AG09319 (cell line): ENCODE results near the gene MATN4.
"Not testable (repeated sequence)": the region's sequence is repeated elsewhere in the genome, so short reads cannot be mapped to it uniquely, and the experiment has no call there.

ENCODE experiments used
- DNase-seq: peaks from one replicate; pipeline ENCODE4 v3.0.0-alpha.2; 2010; ENCODE audit warnings: low read depth; ENCODE audit errors: extremely low read depth
- CTCF ChIP-seq: IDR thresholded peaks from 2 replicates; pipeline ENCODE4 v1.5.1; 2011; ENCODE audit warnings: low read depth, mild to moderate bottlenecking, inconsistent platforms, low read length, moderate library complexity

MATN4 gene

GRCh38 chr20:45308117-45308778 is at the start of gene MATN4:
TSS of gene MATN4 (minus strand) at chr20:45308299. CDS start at chr20:45305582, 2,717 bp downstream.
- TF ChIP-seq CTCF: no peak; the same call in 1 of the 2 replicates
- DNase-seq: no peak

- TF ChIP-seq CTCF: no peak
- DNase-seq: no peak
Measured at GRCh38 chr20:45355209-45356084, 47.3 kb upstream of the MATN4 start.

- no peak for DNase-seq
- TF ChIP-seq CTCF: no peak
Measured at GRCh38 chr20:45354423-45355208, 46.5 kb upstream of the MATN4 start.

- no peak for TF ChIP-seq CTCF
- DNase-seq: no peak
Measured at GRCh38 chr20:45353746-45354145, 45.6 kb upstream of the MATN4 start.

- no peak for TF ChIP-seq CTCF
- no peak for DNase-seq
Measured at GRCh38 chr20:45352729-45353128, 44.6 kb upstream of the MATN4 start.

GRCh38 chr20:45350795-45351194 is 42.7 kb upstream of the MATN4 start:
- DNase-seq: not testable (repeated sequence)

- no peak for TF ChIP-seq CTCF
- DNase-seq: no peak
Measured at GRCh38 chr20:45350217-45350616, 42.1 kb upstream of the MATN4 start.
